ENCODE data around the gene FMNL1. TPM values are rescaled to one million over a fixed set of nuclear protein-coding genes. Genes with fewer than 3 reads are reported as not detected.

The FMNL1 gene
- total and polyA plus RNA-seq, 10 of the 15 experiments (the other 5 are each of a cell fraction or from before 2014, with no cell fraction given): 3.3 to 108 (median 19.5) TPM

GRCh38 chr17:45296003-45296832, 74.5 kb downstream of the FMNL1 start (continued):
- TF ChIP-seq SP1 (IDR thresholded peaks at IDR 0.05; ENCODE audit: low read depth, low read length): no peak
- TF ChIP-seq BCL11A (IDR thresholded peaks at IDR 0.05; ENCODE audit: low read depth, low read length): 0 out of 2 replicates have a peak, but pooled peaks have one; percentile 32
- peak; percentile 78; the same call in 1 of the 2 replicates for TF ChIP-seq ZNF217 (IDR thresholded peaks at IDR 0.05)
- TF ChIP-seq ATF2 (IDR thresholded peaks at IDR 0.05; ENCODE audit: low read length): 0 out of 2 replicates have a peak, but pooled peaks have one; percentile 69
- TF ChIP-seq CBX3 (IDR thresholded peaks at IDR 0.05; ENCODE audit: borderline replicate concordance, low read depth): no peak
- peak; percentile 68; the same call in 1 of the 2 replicates for TF ChIP-seq CBFB (IDR thresholded peaks at IDR 0.05; ENCODE audit: low read depth)
- peak; percentile 86 for TF ChIP-seq NFIC (IDR thresholded peaks at IDR 0.05; ENCODE audit: low read depth, low read length)
- peak; percentile 62; the same call in 2 of the 3 replicates for TF ChIP-seq POU2F2 (IDR thresholded peaks at IDR 0.05; ENCODE audit: borderline replicate concordance, low read depth, low read length)
- peak; percentile 59 for TF ChIP-seq JUNB (IDR thresholded peaks at IDR 0.05)
- no peak for TF ChIP-seq NR2F1 (conservative IDR thresholded peaks at IDR 0.05)
- TF ChIP-seq SREBF2 (IDR thresholded peaks at IDR 0.05; ENCODE audit: low read length): no peak
- TF ChIP-seq DPF2 (IDR thresholded peaks at IDR 0.05): peak; percentile 87; the same call in 1 of the 2 replicates
- TF ChIP-seq MEF2B (IDR thresholded peaks at IDR 0.05; ENCODE audit: partially characterized antibody, poor library complexity, severe bottlenecking): peak; percentile 52
- peak; percentile 87 for TF ChIP-seq SPI1 (IDR thresholded peaks at IDR 0.05; ENCODE audit: borderline replicate concordance, insufficient read depth, low read depth, low read length)
- no peak for TF ChIP-seq PKNOX1 (IDR thresholded peaks at IDR 0.05)
- peak; percentile 57; the same call in 1 of the 2 replicates for TF ChIP-seq CREM (IDR thresholded peaks at IDR 0.05; ENCODE audit: low read depth)
- peak; percentile 86 for TF ChIP-seq RUNX3 (IDR thresholded peaks at IDR 0.05; ENCODE audit: low read length)
